CD14-positive monocyte (primary cell): ENCODE results near the gene TM2D1. TPM values are rescaled to one million over a fixed set of nuclear protein-coding genes. Genes with fewer than 3 reads are reported as not detected.

Experiments
- DNase-seq, 3 donors: peaks; one replicate each; pipeline ENCODE4 v3.0.0-alpha.2; 2011 to 2022
- H2AFZ ChIP-seq: 2 replicates; pipeline ENCODE4 v1.6.0; 2012; ENCODE audit warnings: mild to moderate bottlenecking, low read depth, low read length, inconsistent platforms; ENCODE audit not compliant: insufficient read depth, poor library complexity, severe bottlenecking
- H3K27ac ChIP-seq, 2 donors: 1 replicate in 1 of 2; 2 replicates in 1 of 2; pipeline ENCODE4 v1.5.1; 2012 to 2013; ENCODE audit warnings: low read length in 2 of 2, control low read depth in 1 of 2, inconsistent platforms in 1 of 2, low read depth in 1 of 2, mild to moderate bottlenecking in 1 of 2
- H3K27me3 ChIP-seq, 2 donors: one replicate each; pipeline versions ENCODE4 v1.6.0 to v1.6.1; 2011 to 2013; ENCODE audit warnings: low read length in 2 of 2; ENCODE audit not compliant: control insufficient read depth in 2 of 2, insufficient read depth in 2 of 2
- H3K36me3 ChIP-seq, 2 donors: replicated peaks in 1 of 2; 1 replicate in 1 of 2; 2 replicates in 1 of 2; pipeline versions ENCODE4 v1.5.1 to v1.6.1; 2012 to 2013; ENCODE audit warnings: low read length in 2 of 2, control low read depth in 1 of 2, inconsistent platforms in 1 of 2, mild to moderate bottlenecking in 1 of 2; ENCODE audit not compliant: insufficient read depth in 2 of 2, control insufficient read depth in 1 of 2
- H3K4me1 ChIP-seq, 2 donors: 1 replicate in 1 of 2; 2 replicates in 1 of 2; pipeline versions ENCODE4 v1.5.1 to v1.6.1; 2012 to 2013; ENCODE audit warnings: low read length in 2 of 2, control low read depth in 1 of 2, inconsistent platforms in 1 of 2, mild to moderate bottlenecking in 1 of 2, moderate library complexity in 1 of 2; ENCODE audit not compliant: insufficient read depth in 2 of 2, control insufficient read depth in 1 of 2
- H3K4me2 ChIP-seq: replicated peaks from 2 replicates; pipeline ENCODE3; 2012; ENCODE audit warnings: low read length, moderate library complexity, mild to moderate bottlenecking; ENCODE audit not compliant: poor library complexity, severe bottlenecking; ENCODE audit errors: extremely low read depth
- H3K4me3 ChIP-seq, 3 experiments: fragments of 200-600 bp in 1 of 3; sonication (generic) in 1 of 3; replicated peaks in 1 of 3; 1 replicate in 2 of 3; 2 replicates in 1 of 3; pipeline ENCODE4 v1.5.1; 2011 to 2013; ENCODE audit warnings: low read length in 3 of 3, mild to moderate bottlenecking in 3 of 3, control low read depth in 2 of 3, low read depth in 2 of 3, inconsistent platforms in 1 of 3, moderate library complexity in 1 of 3
- H3K79me2 ChIP-seq: 2 replicates; pipeline ENCODE4 v1.6.0; 2012; ENCODE audit warnings: mild to moderate bottlenecking, control low read depth, inconsistent platforms, low read length, moderate library complexity; ENCODE audit not compliant: insufficient read depth
- H3K9ac ChIP-seq: 2 replicates; pipeline ENCODE4 v1.6.0; 2017; ENCODE audit warnings: low read length, mild to moderate bottlenecking; ENCODE audit not compliant: insufficient read depth, poor library complexity, severe bottlenecking
- H3K9me3 ChIP-seq, 2 donors: replicated peaks in 1 of 2; 1 replicate in 1 of 2; 2 replicates in 1 of 2; pipeline versions ENCODE4 v1.5.1 to v1.6.1; 2012 to 2013; ENCODE audit warnings: low read length in 2 of 2, control low read depth in 1 of 2; ENCODE audit not compliant: control insufficient read depth in 1 of 2, insufficient read depth in 1 of 2
- H4K20me1 ChIP-seq: 2 replicates; pipeline ENCODE4 v1.6.0; 2012; ENCODE audit warnings: mild to moderate bottlenecking, low read length, control low read depth, moderate library complexity; ENCODE audit not compliant: insufficient read depth
- H3K27ac Mint-ChIP-seq, 7 donors: one replicate each; pipeline ENCODE4 v1.8.0; 2020; ENCODE audit warnings: mild to moderate bottlenecking in 7 of 7, mixed read lengths in 7 of 7, moderate library complexity in 6 of 7, inconsistent platforms in 2 of 7
- H3K27me3 Mint-ChIP-seq, 3 donors: one replicate each; pipeline ENCODE4 v1.8.0; 2021 to 2022; ENCODE audit warnings: low read depth in 3 of 3, mild to moderate bottlenecking in 3 of 3, mixed read lengths in 3 of 3, moderate library complexity in 3 of 3, inconsistent platforms in 1 of 3
- H3K36me3 Mint-ChIP-seq, 2 donors: one replicate each; pipeline ENCODE4 v1.8.0; 2020; ENCODE audit warnings: mixed read lengths in 2 of 2, inconsistent platforms in 1 of 2, mild to moderate bottlenecking in 1 of 2
- H3K4me1 Mint-ChIP-seq: one replicate; pipeline ENCODE4 v1.8.0; 2020; ENCODE audit warnings: mild to moderate bottlenecking, mixed read lengths
- H3K4me3 Mint-ChIP-seq, 2 donors: one replicate each; pipeline ENCODE4 v1.8.0; 2020; ENCODE audit warnings: mild to moderate bottlenecking in 2 of 2, mixed read lengths in 2 of 2, moderate library complexity in 1 of 2
- H3K9me3 Mint-ChIP-seq, 7 donors: one replicate each; pipeline ENCODE4 v1.8.0; 2020 to 2022; ENCODE audit warnings: mixed read lengths in 7 of 7, mild to moderate bottlenecking in 6 of 7, moderate library complexity in 6 of 7, inconsistent platforms in 2 of 7
- WGBS: methylation state at CpG from one replicate; pipeline ENCODE4 v1.1.5; 2013; ENCODE audit warnings: missing lambda C conversion rate; ENCODE audit not compliant: insufficient coverage; 5-methylcytosine and 5-hydroxymethylcytosine counted together
- intact Hi-C, 2 donors: fragments of 100-400 bp; cut with micrococcal nuclease; formaldehyde crosslinking; loops; one replicate each; pipeline versions ENCODE4 v1.15.0 to v1.15.1; 2023
- polyA plus RNA-seq, 3 donors: library from polyadenylated mRNA; depleted of rRNA in 1 of 3; unstranded in 2 of 3; stranded (reverse) in 1 of 3; fragments of 300-500 nt in 2 of 3; fragments of >200 nt in 1 of 3; fragmentation: Illumina TruSeq in 2 of 3; gene quantifications; 1 replicate in 2 of 3; 2 replicates in 1 of 3; pipeline ENCODE4 v1.2.3, GENCODE V29; 2012 to 2021
- TF ChIP-seq, protein P1 (sequence below): fragments of 200-600 bp; IDR thresholded peaks from one replicate; pipeline ENCODE4 v1.8.0; 2022; ENCODE audit warnings: antibody characterized with exemption, mild to moderate bottlenecking

TM2D1 gene
- polyA plus RNA-seq, 3 donors = 32.6 to 46.6 (median 41.8) TPM

DNA sequence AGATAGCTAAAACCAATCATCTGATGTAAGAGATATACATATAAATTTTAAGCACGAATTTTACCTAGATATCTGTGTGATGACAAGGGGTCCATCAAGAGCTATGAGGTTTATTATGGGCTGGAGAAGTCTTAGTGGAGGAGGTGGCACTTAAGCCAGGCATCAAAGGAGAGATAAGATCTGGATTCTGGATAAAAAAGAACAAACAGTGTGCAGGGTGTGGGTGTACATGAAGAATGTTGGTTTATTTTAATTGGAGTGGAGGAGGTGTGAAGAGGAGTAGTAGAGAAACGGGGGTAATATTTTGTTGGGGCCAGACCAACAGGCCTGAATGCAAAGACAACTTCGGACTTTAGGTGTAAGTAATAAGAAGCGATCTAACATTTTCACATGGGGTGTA, 80.6 kb downstream of the TM2D1 start:
- Histone ChIP-seq H2AFZ (no peak overlapping the region), H3K27me3 (no peaks in the 10 kb centered on the region), H3K4me1 (peaks cover 9 to 24% of the 10 kb centered on the region in 2 donors), H3K9me3 (no peaks in the 10 kb centered on the region), H3K9ac (no peak overlapping the region), H4K20me1 (no peaks in the 10 kb centered on the region), H3K4me2 (no peak overlapping the region), H3K79me2 (no peaks in the 10 kb centered on the region), H3K36me3 (no peaks in the 10 kb centered on the region), H3K27ac (no peak overlapping the region), H3K4me3 (no peak overlapping the region)
- Mint-ChIP-seq H3K4me1 (peaks cover 27% of the 10 kb centered on the region), H3K4me3 (no peak overlapping the region), H3K36me3 (peaks cover 0 to 2% of the 10 kb centered on the region in 2 donors), H3K27ac (no peak overlapping the region), H3K27me3 (peaks cover 0 to 5% (median 0%) of the 10 kb centered on the region in 3 donors), H3K9me3 (peaks cover 0 to 2% (median 0%) of the 10 kb centered on the region in 7 donors)
- WGBS = 95% methylated on average over 3 of the region's 4 CpGs
- intact Hi-C loops = loop anchor here in 1 of 2 donors (10.0 kb wide), 1 partner anchor 190 kb away; no protein-coding TSS in a partner anchor
- TF ChIP-seq, protein P1, sequence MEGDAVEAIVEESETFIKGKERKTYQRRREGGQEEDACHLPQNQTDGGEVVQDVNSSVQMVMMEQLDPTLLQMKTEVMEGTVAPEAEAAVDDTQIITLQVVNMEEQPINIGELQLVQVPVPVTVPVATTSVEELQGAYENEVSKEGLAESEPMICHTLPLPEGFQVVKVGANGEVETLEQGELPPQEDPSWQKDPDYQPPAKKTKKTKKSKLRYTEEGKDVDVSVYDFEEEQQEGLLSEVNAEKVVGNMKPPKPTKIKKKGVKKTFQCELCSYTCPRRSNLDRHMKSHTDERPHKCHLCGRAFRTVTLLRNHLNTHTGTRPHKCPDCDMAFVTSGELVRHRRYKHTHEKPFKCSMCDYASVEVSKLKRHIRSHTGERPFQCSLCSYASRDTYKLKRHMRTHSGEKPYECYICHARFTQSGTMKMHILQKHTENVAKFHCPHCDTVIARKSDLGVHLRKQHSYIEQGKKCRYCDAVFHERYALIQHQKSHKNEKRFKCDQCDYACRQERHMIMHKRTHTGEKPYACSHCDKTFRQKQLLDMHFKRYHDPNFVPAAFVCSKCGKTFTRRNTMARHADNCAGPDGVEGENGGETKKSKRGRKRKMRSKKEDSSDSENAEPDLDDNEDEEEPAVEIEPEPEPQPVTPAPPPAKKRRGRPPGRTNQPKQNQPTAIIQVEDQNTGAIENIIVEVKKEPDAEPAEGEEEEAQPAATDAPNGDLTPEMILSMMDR = no peak
- no peak for DNase-seq

DNA sequence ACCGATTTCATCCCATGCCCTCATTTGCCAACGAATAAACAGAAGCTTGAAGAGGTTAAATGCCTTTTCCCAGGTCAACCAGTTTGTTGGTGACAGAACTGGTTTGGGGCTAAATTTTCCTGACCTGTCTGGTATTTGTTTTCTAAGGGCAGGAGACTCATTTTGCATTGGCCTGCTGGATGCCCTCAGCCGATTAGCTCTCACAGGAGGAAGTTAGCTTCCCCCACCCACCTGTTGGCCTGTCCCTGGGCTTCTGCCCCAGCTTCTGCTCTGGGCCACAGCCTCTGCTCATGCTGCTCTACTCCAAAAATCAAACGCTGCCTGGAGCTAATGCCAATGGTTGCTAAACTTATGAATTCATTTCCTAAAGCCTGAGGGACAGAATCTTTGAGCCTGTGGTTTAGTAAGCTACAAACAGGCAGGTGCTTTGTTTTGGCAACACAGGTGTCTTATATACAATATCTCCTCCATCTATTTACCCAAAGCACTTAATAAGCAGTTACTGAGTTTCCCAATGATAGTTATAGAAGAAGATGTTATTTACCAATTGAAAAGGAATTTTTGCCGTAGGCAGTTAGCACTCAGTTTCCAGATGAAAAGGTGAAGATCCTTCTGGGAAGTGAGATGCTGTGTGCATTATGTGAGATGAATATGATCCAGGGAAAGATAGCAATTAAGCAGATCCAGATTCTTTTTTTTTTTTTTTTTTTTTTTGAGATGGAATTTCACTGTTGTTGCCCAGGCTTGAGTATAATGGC, 82.3 kb downstream of the TM2D1 start:
- Histone ChIP-seq H3K4me3 (no peak overlapping the region), H3K27ac (no peak overlapping the region), H3K4me1 (peaks cover 9 to 29% of the 10 kb centered on the region in 2 donors), H3K27me3 (no peaks in the 10 kb centered on the region), H3K79me2 (no peaks in the 10 kb centered on the region), H3K36me3 (no peaks in the 10 kb centered on the region), H4K20me1 (no peaks in the 10 kb centered on the region), H3K9ac (no peak overlapping the region), H2AFZ (no peak overlapping the region), H3K9me3 (no peaks in the 10 kb centered on the region), H3K4me2 (no peak overlapping the region)
- intact Hi-C loops = loop anchor here in 1 of 2 donors (10.0 kb wide), 1 partner anchor 188 kb away; no protein-coding TSS in a partner anchor
- Mint-ChIP-seq H3K36me3 (peaks cover 0 to 2% of the 10 kb centered on the region in 2 donors), H3K27me3 (peaks cover 0 to 3% (median 2%) of the 10 kb centered on the region in 3 donors), H3K4me3 (no peak overlapping the region), H3K9me3 (no peaks in the 10 kb centered on the region), H3K27ac (no peak overlapping the region), H3K4me1 (peaks cover 33% of the 10 kb centered on the region)
- 44% methylated on average over 4 of the region's 5 CpGs for WGBS
- no peak for DNase-seq
- TF ChIP-seq, protein P1 = no peak
